A549 (cell line): ENCODE results near the gene FBXL13.

Source experiments
- CEBPB ChIP-seq, 2 experiments: fragments of >200 bp in 1 of 2; sonication (Bioruptor Twin) in 1 of 2; formaldehyde crosslinking in 1 of 2; IDR thresholded peaks; 2 replicates each; pipeline ENCODE4 v1.6.1; 2012 to 2016
- E2F6 ChIP-seq: IDR thresholded peaks from 2 replicates; pipeline ENCODE4 v1.6.1; 2012; ENCODE audit warnings: low read depth, borderline replicate concordance
- GATA3 ChIP-seq: IDR thresholded peaks from 2 replicates; pipeline ENCODE4 v1.6.1; 2012; ENCODE audit warnings: borderline replicate concordance
- KDM1A ChIP-seq: fragments of 200-600 bp; sonication (generic); IDR thresholded peaks from 2 replicates; pipeline ENCODE4 v1.6.1; 2016; ENCODE audit warnings: low read depth, mild to moderate bottlenecking
- KDM5A ChIP-seq: fragments of 200-600 bp; sonication (generic); IDR thresholded peaks from 2 replicates; pipeline ENCODE4 v1.6.1; 2016; ENCODE audit warnings: antibody characterized with exemption, mild to moderate bottlenecking
- MYC ChIP-seq: IDR thresholded peaks from 2 replicates; pipeline ENCODE4 v1.6.1; 2012; ENCODE audit warnings: mild to moderate bottlenecking, inconsistent platforms, low read length, improper control_type of control experiment, borderline replicate concordance
- NR3C1 ChIP-seq: fragments of >200 bp; sonication (Bioruptor Twin); formaldehyde crosslinking; IDR thresholded peaks from 3 replicates; pipeline ENCODE4 v1.6.1; 2017
- POLR2A ChIP-seq: IDR thresholded peaks from 2 replicates; pipeline ENCODE4 v1.6.1; 2012; ENCODE audit warnings: mild to moderate bottlenecking, low read length
- RAD21 ChIP-seq, 2 experiments: fragments of >200 bp in 1 of 2; sonication (Bioruptor Twin) in 1 of 2; formaldehyde crosslinking in 1 of 2; IDR thresholded peaks in 1 of 2; conservative IDR thresholded peaks in 1 of 2; 2 replicates in 1 of 2; 3 replicates in 1 of 2; pipeline ENCODE4 v1.6.1; 2012 to 2018; ENCODE audit warnings: inconsistent platforms in 1 of 2
- REST ChIP-seq: fragments of 200-600 bp; sonication (generic); IDR thresholded peaks from 2 replicates; pipeline ENCODE4 v1.6.1; 2016; ENCODE audit warnings: antibody characterized with exemption, mild to moderate bottlenecking, moderate library complexity
- SMC3 ChIP-seq: fragments of >200 bp; sonication (Bioruptor Twin); formaldehyde crosslinking; IDR thresholded peaks from 3 replicates; pipeline ENCODE4 v1.6.1; 2018; ENCODE audit warnings: inconsistent platforms
- ZFP36 ChIP-seq: fragments of 450-650 bp; IDR thresholded peaks from 2 replicates; pipeline ENCODE4 v1.6.1; 2014; ENCODE audit warnings: borderline replicate concordance; ENCODE audit not compliant: partially characterized antibody
- TF ChIP-seq, protein P1 (sequence below): fragments of >200 bp; sonication (Bioruptor Twin); formaldehyde crosslinking; IDR thresholded peaks from 3 replicates; pipeline ENCODE4 v1.5.1; 2016
- TF ChIP-seq, protein P2 (sequence below): IDR thresholded peaks from 2 replicates; pipeline ENCODE4 v1.6.1; 2012

GRCh38 chr7:102988631-102989560 lies 85.7 kb downstream of the FBXL13 start:
- TF ChIP-seq, protein P1, sequence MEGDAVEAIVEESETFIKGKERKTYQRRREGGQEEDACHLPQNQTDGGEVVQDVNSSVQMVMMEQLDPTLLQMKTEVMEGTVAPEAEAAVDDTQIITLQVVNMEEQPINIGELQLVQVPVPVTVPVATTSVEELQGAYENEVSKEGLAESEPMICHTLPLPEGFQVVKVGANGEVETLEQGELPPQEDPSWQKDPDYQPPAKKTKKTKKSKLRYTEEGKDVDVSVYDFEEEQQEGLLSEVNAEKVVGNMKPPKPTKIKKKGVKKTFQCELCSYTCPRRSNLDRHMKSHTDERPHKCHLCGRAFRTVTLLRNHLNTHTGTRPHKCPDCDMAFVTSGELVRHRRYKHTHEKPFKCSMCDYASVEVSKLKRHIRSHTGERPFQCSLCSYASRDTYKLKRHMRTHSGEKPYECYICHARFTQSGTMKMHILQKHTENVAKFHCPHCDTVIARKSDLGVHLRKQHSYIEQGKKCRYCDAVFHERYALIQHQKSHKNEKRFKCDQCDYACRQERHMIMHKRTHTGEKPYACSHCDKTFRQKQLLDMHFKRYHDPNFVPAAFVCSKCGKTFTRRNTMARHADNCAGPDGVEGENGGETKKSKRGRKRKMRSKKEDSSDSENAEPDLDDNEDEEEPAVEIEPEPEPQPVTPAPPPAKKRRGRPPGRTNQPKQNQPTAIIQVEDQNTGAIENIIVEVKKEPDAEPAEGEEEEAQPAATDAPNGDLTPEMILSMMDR, result no peak
- TF ChIP-seq, protein P2, sequence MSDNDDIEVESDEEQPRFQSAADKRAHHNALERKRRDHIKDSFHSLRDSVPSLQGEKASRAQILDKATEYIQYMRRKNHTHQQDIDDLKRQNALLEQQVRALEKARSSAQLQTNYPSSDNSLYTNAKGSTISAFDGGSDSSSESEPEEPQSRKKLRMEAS, result no peak
- TF ChIP-seq KDM5A (no peak), GATA3 (no peak), KDM1A (no peak), POLR2A (no peak), MYC (no peak), E2F6 (no peak), SMC3 (no peak), REST (no peak), ZFP36 (no peak), CEBPB (IDR thresholded peaks at IDR 0.05) (no peak), NR3C1 (no peak), RAD21 (conservative IDR thresholded peaks at IDR 0.05 in 1 of 2, IDR thresholded peaks at IDR 0.05 in 1 of 2) (no peak)
